Measurements from ENCODE around the gene C22orf15. TPM values are rescaled to one million over a fixed set of nuclear protein-coding genes. Genes with fewer than 3 reads are reported as not detected.

C22orf15 gene
- total and polyA plus RNA-seq, 2 donors (not counting 3 experiments of a cell fraction or from before 2014, with no cell fraction given) = 0.86 TPM; not detected in 1

DNA sequence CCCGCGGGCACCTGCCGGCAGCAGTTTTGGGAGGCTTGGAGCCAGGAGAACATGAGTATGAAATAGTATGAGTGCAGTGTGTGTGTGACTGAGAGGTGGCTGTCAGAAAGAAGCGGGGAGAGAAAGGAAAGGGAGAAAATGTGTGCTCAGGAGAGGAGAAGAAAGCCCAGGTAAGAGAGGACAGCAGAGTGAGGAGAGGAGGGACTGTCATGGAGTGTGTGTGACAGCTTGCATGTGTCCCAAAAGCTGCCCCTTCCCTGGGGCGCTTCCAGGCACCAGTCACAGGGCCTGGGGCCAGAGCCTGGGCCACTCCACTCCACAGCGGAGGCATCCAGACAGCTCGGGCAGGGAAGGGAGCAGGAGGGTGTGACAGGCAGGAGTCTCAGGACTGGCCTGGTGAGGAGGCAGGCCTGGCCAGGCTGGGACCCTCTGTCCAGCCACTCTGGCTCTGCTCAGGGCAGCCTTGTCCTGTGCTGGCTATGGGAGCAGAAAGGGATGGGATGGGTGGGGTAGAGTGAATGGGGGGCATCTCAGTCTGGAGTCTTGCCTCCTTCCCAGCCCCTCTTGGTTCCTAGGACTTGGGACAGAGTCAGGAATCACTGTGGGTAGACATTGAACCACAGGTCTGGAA lies 10.8 kb downstream of the C22orf15 start:
- TF ChIP-seq EZH2 (IDR thresholded peaks at IDR 0.05; ENCODE audit: borderline replicate concordance, low read depth, low read length, severe bottlenecking) (no peak), POLR2A (IDR thresholded peaks at IDR 0.05; ENCODE audit: low read depth, low read length) (no peak), MYC (IDR thresholded peaks at IDR 0.05; ENCODE audit: low read depth, low read length) (no peak), CTCF (IDR thresholded peaks at IDR 0.05; ENCODE audit: extremely low read depth in 1 of 2, insufficient read depth in 1 of 2, low read depth in 1 of 2, low read length in 2 of 2) (no peak), MAX (IDR thresholded peaks at IDR 0.05; ENCODE audit: insufficient read depth, insufficient read length) (no peak), GATA2 (IDR thresholded peaks at IDR 0.05; ENCODE audit: insufficient read depth, insufficient read length, low read depth, low read length) (no peak), JUN (IDR thresholded peaks at IDR 0.05; ENCODE audit: borderline replicate concordance, insufficient read depth, insufficient read length, low read depth) (no peak), FOS (IDR thresholded peaks at IDR 0.05; ENCODE audit: borderline replicate concordance, insufficient read depth, low read length) (no peak), POLR2AphosphoS5 (IDR thresholded peaks at IDR 0.05; ENCODE audit: insufficient read depth, low read depth, low read length) (no peak)
- Histone ChIP-seq H2AFZ (ENCODE audit: low read depth, low read length) (no peak overlapping the region), H3K4me3 (replicated peaks in 1 of 3; ENCODE audit: insufficient read depth in 1 of 3, low read depth in 1 of 3, low read length in 3 of 3) (no peak overlapping the region), H3K9me1 (replicated peaks; ENCODE audit: control insufficient read depth, extremely low read depth, insufficient read depth, low read length) (no peaks in the 10 kb centered on the region), H3K4me1 (ENCODE audit: control insufficient read depth, extremely low read depth, insufficient read depth, low read length) (peaks cover 10% of the 10 kb centered on the region), H4K20me1 (replicated peaks; ENCODE audit: control insufficient read depth, extremely low read depth, insufficient read depth, low read length) (no peaks in the 10 kb centered on the region), H3K79me2 (ENCODE audit: control insufficient read depth, insufficient read depth, low read length) (no peaks in the 10 kb centered on the region), H3K36me3 (ENCODE audit: control insufficient read depth in 2 of 2, extremely low read depth in 1 of 2, insufficient read depth in 2 of 2, low read length in 2 of 2) (no peaks in the 10 kb centered on the region), H3K27ac (ENCODE audit: insufficient read depth, low read depth, low read length) (no peak overlapping the region), H3K9ac (replicated peaks; ENCODE audit: extremely low read depth, insufficient read depth, low read length) (no peak overlapping the region), H3K4me2 (ENCODE audit: insufficient read depth, low read length) (no peak overlapping the region), H3K9me3 (replicated peaks; ENCODE audit: control insufficient read depth, insufficient read depth, low read length) (no peaks in the 10 kb centered on the region), H3K27me3 (ENCODE audit: control insufficient read depth in 2 of 2, insufficient read depth in 2 of 2, low read length in 2 of 2) (no peaks in the 10 kb centered on the region)
- intact Hi-C loops (cut with micrococcal nuclease) (no loop called here), dilution Hi-C loops (cut with MboI; ENCODE audit: extremely low pct_ligation_motif_present, low sequenced_read_pairs) (no loop called here)
- DNase-seq (ENCODE audit: low read depth, low spot score) = no peak
- no peak for FAIRE-seq
- ChIA-PET CTCF (interaction anchor here (0.9 to 3.5 kb wide), 3 partner anchors 11 to 76 kb away, joined by 3 to 55 read pairs (median 27); no protein-coding TSS in a partner anchor), POLR2A (no interaction called here)
- no TSS peak for BruUV-seq (replicated peaks)
